ENCODE results near the gene SULT1A3.
"Not testable (repeated sequence)": the region's sequence is repeated elsewhere in the genome, so short reads cannot be mapped to it uniquely, and the experiment has no call there.

The SULT1A3 gene

DNA sequence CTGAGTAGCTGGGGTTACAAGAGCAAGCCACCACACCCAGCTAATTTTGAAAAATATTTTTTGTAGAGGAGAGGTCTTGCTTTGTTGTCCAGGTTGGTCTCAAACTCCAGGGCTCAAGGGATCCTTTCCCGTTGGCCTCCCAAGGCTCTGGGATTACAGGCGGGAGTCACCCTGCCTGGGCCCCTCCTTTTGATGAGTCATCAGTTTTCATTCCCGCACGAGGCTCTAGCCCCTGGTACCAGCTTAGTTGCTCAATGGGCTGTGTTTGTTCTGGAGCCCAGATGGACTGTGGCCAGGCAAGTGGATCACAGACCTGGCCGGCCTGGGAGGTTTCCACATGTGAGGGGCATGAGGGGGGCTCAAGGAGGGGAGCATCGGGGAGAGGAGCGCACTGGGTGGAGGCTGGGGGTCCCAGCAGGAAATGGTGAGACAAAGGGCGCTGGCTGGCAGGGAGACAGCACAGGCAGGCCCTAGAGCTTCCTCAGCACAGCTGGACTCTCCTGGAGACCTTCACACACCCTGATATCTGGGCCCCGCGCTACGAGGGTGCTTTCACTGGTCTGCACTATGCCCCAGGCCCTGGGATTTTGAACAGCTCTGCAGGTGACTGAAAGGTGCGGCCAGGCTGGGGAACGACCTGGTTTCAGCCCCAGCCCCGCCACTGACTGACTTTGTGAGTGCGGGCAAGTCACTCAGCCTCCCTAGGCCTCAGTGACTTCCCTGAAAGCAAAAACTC is 721 bp downstream of the SULT1A3 start:
- H3K4me3 ChIP-seq (ENCODE audit: low read depth, low read length), result not testable (repeated sequence)

DNA sequence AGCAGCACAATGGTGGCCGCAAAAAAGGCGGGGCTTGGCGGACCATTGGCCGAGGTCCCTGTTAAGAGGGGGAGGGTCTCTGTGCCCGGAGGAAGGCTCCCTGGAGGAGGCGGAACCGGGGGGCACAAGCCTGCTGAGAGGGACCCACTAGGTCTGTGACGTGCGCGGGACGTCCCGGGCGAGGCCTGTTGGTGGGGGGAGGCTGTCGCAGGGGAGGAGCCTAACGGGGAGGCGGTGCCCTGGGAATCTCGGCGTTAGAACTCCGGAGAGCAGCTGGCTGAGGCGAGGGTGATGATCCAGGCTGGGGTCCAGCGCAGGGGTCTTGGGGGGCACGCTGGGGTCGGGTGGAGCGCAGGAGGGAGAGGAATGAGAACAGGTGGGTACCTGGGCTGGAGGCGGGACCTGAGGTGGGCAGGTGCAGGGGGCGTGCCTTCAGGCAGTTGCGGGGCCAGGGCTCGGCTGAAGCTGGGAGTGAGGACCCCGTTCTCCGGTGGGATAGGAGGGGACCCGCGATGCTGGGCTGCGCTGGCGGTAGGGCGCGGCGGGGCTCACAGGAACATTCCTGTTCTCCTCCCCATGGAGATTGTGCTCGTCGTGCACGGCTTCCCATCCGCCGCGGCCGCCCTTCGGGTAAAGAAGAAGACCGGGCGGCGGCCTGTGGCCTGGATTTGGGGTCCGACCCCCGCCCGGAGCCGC is 6.6 kb downstream of the SULT1A3 start:
- peak overlapping the region; percentile 51 for H3K4me3 ChIP-seq (ENCODE audit: low read depth, low read length)

GRCh38 chr16:30206252-30206651 is 7.2 kb downstream of the SULT1A3 start:
- peak overlapping the region; percentile 51 for H3K4me3 ChIP-seq (ENCODE audit: low read depth, low read length)

GRCh38 chr16:30207063-30207704 is 8.1 kb downstream of the SULT1A3 start:
- not testable (repeated sequence) for H3K4me3 ChIP-seq (ENCODE audit: low read depth, low read length)

GRCh38 chr16:30209032-30209431 is 10.0 kb downstream of the SULT1A3 start:
- not testable (repeated sequence) for H3K4me3 ChIP-seq (ENCODE audit: low read depth, low read length)

DNA sequence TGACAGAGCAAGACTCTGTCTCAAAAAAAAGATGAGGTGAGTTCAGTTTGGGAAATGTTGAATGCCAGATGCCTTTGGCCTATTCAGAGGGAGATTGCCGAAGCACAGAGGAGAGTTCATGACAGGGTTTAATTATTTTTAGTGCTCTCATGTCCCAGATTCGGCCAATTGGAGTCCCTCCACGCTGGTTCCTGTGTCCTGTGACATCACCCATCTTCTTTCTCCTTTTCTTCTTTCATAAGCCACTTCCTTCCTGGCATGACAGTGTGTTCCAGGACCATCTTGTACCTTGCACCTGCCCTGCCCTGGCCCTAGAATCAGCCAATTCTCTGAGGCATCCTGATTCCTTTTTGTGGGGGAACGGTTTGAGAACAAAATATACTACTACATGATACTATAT is 12.4 kb downstream of the SULT1A3 start:
- not testable (repeated sequence) for H3K4me3 ChIP-seq (ENCODE audit: low read depth, low read length)

- not testable (repeated sequence) for H3K4me3 ChIP-seq (ENCODE audit: low read depth, low read length)
These were observed 18.0 kb downstream of the SULT1A3 start for GRCh38 chr16:30217082-30217481.

- not testable (repeated sequence) for H3K4me3 ChIP-seq (ENCODE audit: low read depth, low read length)
These were observed 49.3 kb downstream of the SULT1A3 start, which contains the start of gene NPIPB13 for GRCh38 chr16:30248379-30248778. Gene NPIPB13 (minus strand): TSS chr16:30248479. CDS start chr16:30245573, 2,906 bp downstream.

Measured in WI38 (cell line).